Lung (tissue), 12 donors: ENCODE measurements around the gene TMEM186. TPM values are rescaled to one million over a fixed set of nuclear protein-coding genes. Genes with fewer than 3 reads are reported as not detected.
A peak's percentile ranks its signal among the peaks of the same experiment; 100 is the strongest.
"Not testable (repeated sequence)": the region's sequence is repeated elsewhere in the genome, so short reads cannot be mapped to it uniquely, and the experiment has no call there.

Source experiments
- ATAC-seq: fragments of 200-7000 bp; cut with Tn5 transposase; one replicate; pipeline ENCODE4 v1.9.1; 2020; ENCODE audit warnings: moderate number of reproducible peaks; ENCODE audit not compliant: insufficient read depth, low FRiP score
- DNase-seq, 3 donors: peaks; one replicate each; pipeline ENCODE4 v3.0.0-alpha.2; 2013 to 2017
- H3K27ac ChIP-seq, 2 donors: one replicate each; pipeline ENCODE4 v1.5.1; 2013; ENCODE audit warnings: mild to moderate bottlenecking in 2 of 2, moderate library complexity in 2 of 2, control low read depth in 1 of 2, inconsistent platforms in 1 of 2, low read depth in 1 of 2, low read length in 1 of 2
- H3K27me3 ChIP-seq, 3 donors: one replicate each; pipeline ENCODE4 v1.5.1; 2013; ENCODE audit warnings: low read length in 2 of 3; ENCODE audit not compliant: control insufficient read depth in 3 of 3, insufficient read depth in 3 of 3
- H3K36me3 ChIP-seq, 4 donors: one replicate each; pipeline ENCODE4 v1.5.1; 2013; ENCODE audit warnings: low read length in 4 of 4, mild to moderate bottlenecking in 1 of 4, moderate library complexity in 1 of 4; ENCODE audit not compliant: control insufficient read depth in 4 of 4, insufficient read depth in 4 of 4
- H3K4me1 ChIP-seq, 5 donors: one replicate each; pipeline ENCODE4 v1.5.1; 2013; ENCODE audit warnings: low read length in 5 of 5, mild to moderate bottlenecking in 2 of 5, moderate library complexity in 1 of 5; ENCODE audit not compliant: control insufficient read depth in 5 of 5, insufficient read depth in 5 of 5
- H3K4me3 ChIP-seq: one replicate; pipeline ENCODE4 v1.5.1; 2013; ENCODE audit warnings: mild to moderate bottlenecking, control low read depth, moderate library complexity
- H3K9ac ChIP-seq, 2 donors: one replicate each; pipeline ENCODE4 v1.5.1; 2013; ENCODE audit warnings: low read length in 2 of 2, control low read depth in 1 of 2; ENCODE audit not compliant: insufficient read depth in 1 of 2
- H3K9me3 ChIP-seq, 4 donors: one replicate each; pipeline ENCODE4 v1.5.1; 2013; ENCODE audit warnings: low read length in 3 of 4, mild to moderate bottlenecking in 1 of 4, moderate library complexity in 1 of 4; ENCODE audit not compliant: control insufficient read depth in 4 of 4, insufficient read depth in 3 of 4
- WGBS, 2 donors: extraction: QIAGEN DNeasy Blood & Tissue Kit; methylation state at CpG; one replicate each; pipeline ENCODE4 v1.1.7; 2013; 5-methylcytosine and 5-hydroxymethylcytosine counted together
- polyA plus RNA-seq, 2 donors: library from polyadenylated mRNA; stranded (reverse); fragments of 200-250 nt; gene quantifications; one replicate each; pipeline ENCODE4 v1.2.1, GENCODE V29; 2013
- total RNA-seq, 2 donors: library from RNA; depleted of rRNA in 1 of 2; stranded (reverse); fragments of >200 nt in 1 of 2; gene quantifications; one replicate each; pipeline ENCODE4 v1.2.1, GENCODE V29; 2014 to 2021
- TF ChIP-seq, protein P1 (sequence below): IDR thresholded peaks from 2 replicates; pipeline ENCODE4 v1.5.1; 2012; ENCODE audit warnings: mild to moderate bottlenecking; ENCODE audit errors: control extremely low read depth, extremely low read depth
- donor health status: control.
- donor health status: control.
- donor health status: Bipolar disorder and iron deficiency.
- donor health status: healthy.
- donor health status: DM: yes; HTN: yes; CAD: no.

Gene TMEM186
- total and polyA plus RNA-seq, 4 donors: 6.5 to 10.7 (median 8.2) TPM

DNA sequence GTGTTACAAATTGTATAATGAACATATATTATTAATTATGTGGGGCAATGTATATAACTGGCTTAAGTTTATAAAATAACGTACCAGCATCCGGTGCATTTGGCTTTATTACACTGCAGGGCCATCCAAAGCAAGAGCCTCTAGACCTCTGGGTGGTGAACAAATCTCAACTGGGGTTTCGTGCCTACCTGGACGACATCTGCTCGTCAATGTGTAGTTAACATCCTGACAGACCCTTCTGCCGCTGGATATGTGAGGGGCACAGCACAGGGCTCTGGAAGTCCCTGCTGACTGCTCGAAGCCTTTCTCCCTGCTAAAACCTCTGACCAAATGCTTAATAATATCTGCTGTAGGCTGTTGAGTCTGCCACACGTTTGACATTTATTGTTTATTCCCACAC, 2.3 kb downstream of the TMEM186 start:
- H3K9ac ChIP-seq: no peak overlapping the region
- no peaks in the 10 kb centered on the region for H3K27me3 ChIP-seq
- no peak overlapping the region for H3K4me3 ChIP-seq
- H3K36me3 ChIP-seq: peaks cover 0 to 5% (median 0%) of the 10 kb centered on the region in 4 donors
- WGBS, 2 donors: 92 to 93% methylated on average over 8 of the region's 8 CpGs
- ATAC-seq (no peak), DNase-seq (no peak)
- peaks cover 8 to 22% (median 11%) of the 10 kb centered on the region in 5 donors for H3K4me1 ChIP-seq
- TF ChIP-seq, protein P1, sequence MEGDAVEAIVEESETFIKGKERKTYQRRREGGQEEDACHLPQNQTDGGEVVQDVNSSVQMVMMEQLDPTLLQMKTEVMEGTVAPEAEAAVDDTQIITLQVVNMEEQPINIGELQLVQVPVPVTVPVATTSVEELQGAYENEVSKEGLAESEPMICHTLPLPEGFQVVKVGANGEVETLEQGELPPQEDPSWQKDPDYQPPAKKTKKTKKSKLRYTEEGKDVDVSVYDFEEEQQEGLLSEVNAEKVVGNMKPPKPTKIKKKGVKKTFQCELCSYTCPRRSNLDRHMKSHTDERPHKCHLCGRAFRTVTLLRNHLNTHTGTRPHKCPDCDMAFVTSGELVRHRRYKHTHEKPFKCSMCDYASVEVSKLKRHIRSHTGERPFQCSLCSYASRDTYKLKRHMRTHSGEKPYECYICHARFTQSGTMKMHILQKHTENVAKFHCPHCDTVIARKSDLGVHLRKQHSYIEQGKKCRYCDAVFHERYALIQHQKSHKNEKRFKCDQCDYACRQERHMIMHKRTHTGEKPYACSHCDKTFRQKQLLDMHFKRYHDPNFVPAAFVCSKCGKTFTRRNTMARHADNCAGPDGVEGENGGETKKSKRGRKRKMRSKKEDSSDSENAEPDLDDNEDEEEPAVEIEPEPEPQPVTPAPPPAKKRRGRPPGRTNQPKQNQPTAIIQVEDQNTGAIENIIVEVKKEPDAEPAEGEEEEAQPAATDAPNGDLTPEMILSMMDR: no peak
- no peak overlapping the region for H3K27ac ChIP-seq
- H3K9me3 ChIP-seq: no peaks in the 10 kb centered on the region

DNA sequence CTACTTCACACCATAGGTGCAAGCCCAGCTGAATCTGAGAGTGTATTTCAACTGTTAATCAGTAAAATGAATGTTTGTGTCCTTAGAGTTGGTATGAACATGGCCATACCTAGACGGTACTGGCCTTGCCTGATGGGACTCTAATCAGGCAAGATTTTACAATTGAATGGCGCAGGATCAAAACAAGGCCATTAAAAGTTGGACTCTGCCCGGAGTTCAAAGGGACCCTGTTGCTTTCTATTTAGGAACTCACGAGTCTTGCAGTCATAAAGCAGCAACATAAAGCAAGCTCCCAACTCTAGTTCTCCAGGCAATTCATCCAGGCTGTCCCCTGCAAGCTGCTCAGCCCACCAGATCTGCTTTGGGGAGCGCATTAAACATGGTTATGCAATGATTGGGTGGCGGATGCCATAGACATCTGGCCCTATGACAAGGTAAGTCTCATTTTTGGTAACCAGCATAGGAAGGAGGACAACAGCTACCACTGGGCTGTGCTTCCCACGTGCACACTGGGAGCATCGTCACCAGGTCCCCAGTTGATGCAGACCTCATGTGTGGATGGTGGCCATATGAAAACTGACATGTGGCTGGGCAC, 8.8 kb downstream of the TMEM186 start:
- no peaks in the 10 kb centered on the region for H3K9me3 ChIP-seq
- no peaks in the 10 kb centered on the region for H3K27me3 ChIP-seq
- 81 to 88% methylated on average over 8 of the region's 8 CpGs for WGBS, 2 donors
- H3K27ac ChIP-seq: no peak overlapping the region
- no peak overlapping the region for H3K9ac ChIP-seq
- H3K36me3 ChIP-seq: peaks cover 0 to 3% (median 0%) of the 10 kb centered on the region in 4 donors
- no peaks in the 10 kb centered on the region for H3K4me1 ChIP-seq
- no peak overlapping the region for H3K4me3 ChIP-seq
- TF ChIP-seq, protein P1: no peak
- DNase-seq (peak in 1 of 3 donors; percentile 11), ATAC-seq (no peak)

DNA sequence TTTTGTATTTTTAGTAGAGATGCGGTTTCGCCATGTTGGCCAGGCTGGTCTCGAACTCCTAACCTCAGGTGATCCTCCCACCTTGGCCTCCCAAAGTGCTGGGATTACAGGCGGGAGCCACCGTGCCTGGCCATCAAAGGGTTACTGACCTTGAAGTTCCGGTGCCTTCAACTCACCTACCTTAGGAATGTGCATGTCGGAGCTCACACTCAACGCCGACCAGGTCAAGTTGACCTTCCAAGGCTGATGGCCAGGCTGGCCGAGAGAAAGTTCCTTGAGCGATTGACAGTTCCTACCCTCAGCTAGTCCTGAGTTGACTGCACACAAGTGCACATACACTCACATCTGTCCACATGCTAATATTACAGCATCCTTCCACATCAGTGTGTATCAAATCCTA, 11.1 kb downstream of the TMEM186 start:
- not testable (repeated sequence) for H3K9ac ChIP-seq, H3K9me3 ChIP-seq, H3K36me3 ChIP-seq, DNase-seq, H3K4me3 ChIP-seq, H3K27ac ChIP-seq, H3K4me1 ChIP-seq, H3K27me3 ChIP-seq, ATAC-seq
- WGBS, 2 donors: 79 to 85% methylated on average over 11 of the region's 11 CpGs

DNA sequence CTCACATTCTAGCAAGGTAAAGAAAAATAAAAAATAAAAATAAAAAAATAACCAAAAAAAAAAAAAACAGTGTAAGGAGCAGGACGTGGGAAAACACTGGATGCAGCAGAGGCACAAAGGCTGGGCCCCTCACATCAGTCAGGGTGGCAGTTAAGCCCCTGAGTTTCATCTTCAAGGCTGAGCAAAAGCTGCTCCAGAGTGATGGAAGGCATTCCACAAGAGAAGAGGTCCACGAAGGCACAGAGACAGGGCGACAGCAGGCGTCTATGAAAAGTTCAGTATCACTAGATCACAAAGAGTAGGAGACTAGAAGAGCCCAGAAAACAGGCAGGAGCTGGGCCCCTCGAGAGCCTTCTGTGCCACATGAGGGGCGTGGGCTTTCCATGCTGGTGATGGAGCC, 12.0 kb downstream of the TMEM186 start:
- TF ChIP-seq, protein P1: no peak
- DNase-seq (no peak), ATAC-seq (no peak)
- Histone ChIP-seq H3K27ac (no peak overlapping the region), H3K9ac (no peak overlapping the region), H3K4me1 (no peaks in the 10 kb centered on the region), H3K9me3 (no peaks in the 10 kb centered on the region), H3K4me3 (no peak overlapping the region), H3K27me3 (no peaks in the 10 kb centered on the region), H3K36me3 (peaks cover 0 to 3% (median 0%) of the 10 kb centered on the region in 4 donors)
- WGBS, 2 donors: 89 to 90% methylated on average over 6 of the region's 6 CpGs
